GM13977 (cell line): ENCODE data around the gene HPSE2.

Experiments
- DNase-seq: peaks from one replicate; pipeline ENCODE4 v3.0.0; 2012; ENCODE audit warnings: low spot score
- CTCF ChIP-seq: IDR thresholded peaks from 2 replicates; pipeline ENCODE4 v1.5.1; 2012; ENCODE audit warnings: mild to moderate bottlenecking, control low read depth; ENCODE audit not compliant: insufficient read depth; ENCODE audit errors: extremely low read depth, missing control alignments
- in situ Hi-C: fragments of 300-500 bp; cut with MboI; formaldehyde crosslinking; loops from one replicate; pipeline ENCODE4 v1.12.0; 2022; ENCODE audit warnings: low sequenced_read_pairs, low pct_unique_long_range_greater_than_20kb, mixed read lengths, inconsistent platforms; ENCODE audit not compliant: unreplicated experiment

The HPSE2 gene

GRCh38 chr10:99232360-99232999 lies 3.2 kb downstream of the HPSE2 start:
- TF ChIP-seq CTCF: no peak
- DNase-seq: no peak

GRCh38 chr10:99224766-99225165 lies 10.9 kb downstream of the HPSE2 start:
- in situ Hi-C loops: loop anchor here (25.0 kb wide), 1 partner anchor 462 kb away; no protein-coding TSS in a partner anchor
- no peak for TF ChIP-seq CTCF
- no peak for DNase-seq

More at GRCh38 chr10:99232360-99232999, 3.2 kb downstream of the HPSE2 start:
- in situ Hi-C loops: loop anchor here (25.0 kb wide), 1 partner anchor 470 kb away; no protein-coding TSS in a partner anchor

GRCh38 chr10:99207340-99207739 lies 28.3 kb downstream of the HPSE2 start:
- in situ Hi-C loops: no loop called here
- DNase-seq: no peak
- TF ChIP-seq CTCF: no peak

- in situ Hi-C loops: no loop called here
- DNase-seq: no peak
- no peak for TF ChIP-seq CTCF
These were observed 32.3 kb downstream of the HPSE2 start for GRCh38 chr10:99203310-99203709.

- TF ChIP-seq CTCF: no peak
- in situ Hi-C loops: no loop called here
- DNase-seq: no peak
These were observed 62.7 kb downstream of the HPSE2 start for GRCh38 chr10:99172950-99173349.

- in situ Hi-C loops: no loop called here
- TF ChIP-seq CTCF: peak; percentile 39
- DNase-seq: peak; percentile 21
These were observed 63.4 kb downstream of the HPSE2 start for GRCh38 chr10:99172128-99172738.
